Epidermal melanocyte (primary cell): Measurements from ENCODE around the gene MAN2A1.

Experiments used
- DNase-seq: peaks from one replicate; pipeline ENCODE4 v3.0.0; 2011; ENCODE audit warnings: low spot score; ENCODE audit not compliant: insufficient read length

Gene MAN2A1

GRCh38 chr5:109903061-109903460 is 213.3 kb downstream of the MAN2A1 start:
- no peak for DNase-seq

- no peak for DNase-seq
Measured at GRCh38 chr5:109905906-109906305, 216.2 kb downstream of the MAN2A1 start.

- DNase-seq, result no peak
Measured at GRCh38 chr5:109907189-109907588, 217.5 kb downstream of the MAN2A1 start.

GRCh38 chr5:109907731-109908130 is 218.0 kb downstream of the MAN2A1 start:
- no peak for DNase-seq

GRCh38 chr5:109908366-109908765 is 218.6 kb downstream of the MAN2A1 start:
- DNase-seq, result no peak

- DNase-seq, result no peak
Measured at GRCh38 chr5:109910874-109911273, 221.1 kb downstream of the MAN2A1 start.

- DNase-seq, result no peak
Measured at GRCh38 chr5:109911731-109912130, 222.0 kb downstream of the MAN2A1 start.

- DNase-seq, result no peak
Measured at GRCh38 chr5:109914906-109915305, 225.2 kb downstream of the MAN2A1 start.

- DNase-seq, result no peak
Measured at GRCh38 chr5:109916481-109917153, 226.9 kb downstream of the MAN2A1 start.
